ENCODE measurements around the gene LRMDA.

The LRMDA gene

DNA sequence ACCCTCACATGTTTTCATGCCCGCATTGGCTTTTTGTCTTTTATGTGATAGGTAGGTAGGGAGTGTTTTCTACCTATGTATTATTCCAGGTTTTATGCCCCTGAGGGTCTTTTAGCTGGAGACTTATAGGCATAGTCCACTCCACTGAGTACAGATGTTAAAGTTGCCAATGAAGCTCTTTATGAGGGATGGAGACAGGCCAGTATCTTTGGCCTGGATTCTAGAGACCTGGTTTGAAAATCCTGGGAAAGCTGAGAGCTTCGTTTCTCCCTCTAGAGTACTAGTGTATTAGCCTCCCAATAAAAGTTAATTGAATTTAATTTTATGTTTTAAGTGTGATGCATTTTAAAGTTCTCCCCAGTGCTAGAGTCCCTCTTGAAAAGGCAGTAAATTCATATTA is 854.1 kb downstream of the LRMDA start:
- TF ChIP-seq, protein P1, sequence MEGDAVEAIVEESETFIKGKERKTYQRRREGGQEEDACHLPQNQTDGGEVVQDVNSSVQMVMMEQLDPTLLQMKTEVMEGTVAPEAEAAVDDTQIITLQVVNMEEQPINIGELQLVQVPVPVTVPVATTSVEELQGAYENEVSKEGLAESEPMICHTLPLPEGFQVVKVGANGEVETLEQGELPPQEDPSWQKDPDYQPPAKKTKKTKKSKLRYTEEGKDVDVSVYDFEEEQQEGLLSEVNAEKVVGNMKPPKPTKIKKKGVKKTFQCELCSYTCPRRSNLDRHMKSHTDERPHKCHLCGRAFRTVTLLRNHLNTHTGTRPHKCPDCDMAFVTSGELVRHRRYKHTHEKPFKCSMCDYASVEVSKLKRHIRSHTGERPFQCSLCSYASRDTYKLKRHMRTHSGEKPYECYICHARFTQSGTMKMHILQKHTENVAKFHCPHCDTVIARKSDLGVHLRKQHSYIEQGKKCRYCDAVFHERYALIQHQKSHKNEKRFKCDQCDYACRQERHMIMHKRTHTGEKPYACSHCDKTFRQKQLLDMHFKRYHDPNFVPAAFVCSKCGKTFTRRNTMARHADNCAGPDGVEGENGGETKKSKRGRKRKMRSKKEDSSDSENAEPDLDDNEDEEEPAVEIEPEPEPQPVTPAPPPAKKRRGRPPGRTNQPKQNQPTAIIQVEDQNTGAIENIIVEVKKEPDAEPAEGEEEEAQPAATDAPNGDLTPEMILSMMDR (IDR thresholded peaks at IDR 0.05; ENCODE audit: control insufficient read depth, extremely low read depth, insufficient read depth) = no peak
- H3K4me3 ChIP-seq (ENCODE audit: low read depth, low read length) = no peak overlapping the region
- DNase-seq (ENCODE audit: low read depth) = no peak

DNA sequence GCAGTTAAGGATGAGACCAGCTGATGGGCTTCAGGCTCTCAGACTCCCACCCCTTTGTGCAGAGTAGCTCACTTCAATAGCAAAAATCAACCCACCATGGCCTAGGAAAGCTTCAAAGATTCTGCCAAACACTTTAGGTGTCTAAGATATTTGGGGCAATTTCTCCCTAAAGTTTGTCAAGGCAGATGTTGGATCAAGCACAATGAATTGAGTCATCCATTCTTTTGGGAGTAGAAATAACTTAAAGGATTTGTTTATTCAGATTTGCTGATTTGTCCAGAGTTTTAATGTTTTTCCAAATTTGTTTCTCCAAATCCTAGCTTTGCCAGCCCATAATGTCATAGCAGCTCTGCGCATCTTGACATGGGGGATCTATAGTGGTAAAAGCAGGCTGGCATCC is 855.1 kb downstream of the LRMDA start:
- no peak overlapping the region for H3K4me3 ChIP-seq (ENCODE audit: low read depth, low read length)
- TF ChIP-seq, protein P1 (IDR thresholded peaks at IDR 0.05; ENCODE audit: control insufficient read depth, extremely low read depth, insufficient read depth) = no peak
- DNase-seq (ENCODE audit: low read depth) = no peak

DNA sequence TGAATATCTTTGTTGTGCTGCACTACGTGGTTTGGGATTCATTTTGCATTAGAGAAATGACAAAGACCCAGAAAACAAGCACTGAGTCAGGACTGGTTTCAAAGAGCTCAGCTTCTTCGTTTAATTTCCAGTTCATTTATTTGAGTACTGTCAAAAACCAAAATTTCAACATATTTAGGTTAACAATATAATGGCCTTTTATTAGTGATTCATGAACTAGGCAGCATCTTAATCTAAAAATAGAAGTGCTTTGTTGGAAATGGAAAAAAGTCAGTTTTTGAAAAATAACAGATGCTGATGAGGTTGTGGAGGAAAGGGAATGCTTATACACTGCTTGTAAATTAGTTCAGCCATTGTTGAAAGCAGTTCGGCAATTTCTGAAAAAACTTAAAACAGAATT is 856.4 kb downstream of the LRMDA start:
- DNase-seq (ENCODE audit: low read depth) = no peak
- no peak overlapping the region for H3K4me3 ChIP-seq (ENCODE audit: low read depth, low read length)
- TF ChIP-seq, protein P1 (IDR thresholded peaks at IDR 0.05; ENCODE audit: control insufficient read depth, extremely low read depth, insufficient read depth) = no peak

DNA sequence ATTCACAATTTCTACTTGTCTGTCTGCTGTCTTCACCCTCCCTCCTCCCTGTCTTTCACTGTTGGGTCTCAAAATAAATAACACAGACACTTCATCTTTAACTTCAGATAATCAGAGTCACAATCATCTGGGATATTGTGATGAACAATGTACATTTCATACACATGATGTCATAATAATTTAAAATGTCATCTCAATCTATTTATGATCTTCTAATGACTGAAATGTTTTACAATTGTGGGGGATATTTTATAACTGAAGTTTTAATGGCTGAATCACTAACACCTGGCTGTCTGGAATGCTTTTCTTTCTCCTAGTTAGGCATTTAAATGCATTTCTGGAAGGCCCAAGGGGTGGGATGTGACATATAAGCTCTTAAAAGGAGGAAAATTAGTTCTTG is 859.8 kb downstream of the LRMDA start:
- TF ChIP-seq, protein P1 (IDR thresholded peaks at IDR 0.05; ENCODE audit: control insufficient read depth, extremely low read depth, insufficient read depth) = no peak
- no peak for DNase-seq (ENCODE audit: low read depth)

DNA sequence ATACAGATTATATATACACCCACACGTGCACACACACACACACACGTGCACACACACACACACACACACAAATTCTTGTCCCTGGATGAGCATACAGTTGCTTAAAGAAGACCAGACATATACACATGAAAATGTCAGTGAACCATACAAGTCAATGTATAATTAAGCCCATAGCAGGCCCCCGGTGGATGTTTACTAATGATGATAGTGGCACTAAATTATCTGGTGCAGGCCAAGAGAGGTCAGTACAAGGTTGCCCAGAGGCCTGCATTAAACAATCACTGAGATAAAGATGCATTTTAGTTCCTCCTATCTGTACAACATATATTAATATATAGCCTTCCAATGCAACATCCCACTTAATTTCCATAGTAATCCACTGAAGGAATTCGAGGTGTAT is 860.5 kb downstream of the LRMDA start:
- H3K4me3 ChIP-seq (ENCODE audit: low read depth, low read length) = no peak overlapping the region
- no peak for DNase-seq (ENCODE audit: low read depth)
- TF ChIP-seq, protein P1 (IDR thresholded peaks at IDR 0.05; ENCODE audit: control insufficient read depth, extremely low read depth, insufficient read depth) = no peak

More for the DNA sequence above, 859.8 kb downstream of the LRMDA start:
- H3K4me3 ChIP-seq (ENCODE audit: low read depth, low read length) = no peak overlapping the region

DNA sequence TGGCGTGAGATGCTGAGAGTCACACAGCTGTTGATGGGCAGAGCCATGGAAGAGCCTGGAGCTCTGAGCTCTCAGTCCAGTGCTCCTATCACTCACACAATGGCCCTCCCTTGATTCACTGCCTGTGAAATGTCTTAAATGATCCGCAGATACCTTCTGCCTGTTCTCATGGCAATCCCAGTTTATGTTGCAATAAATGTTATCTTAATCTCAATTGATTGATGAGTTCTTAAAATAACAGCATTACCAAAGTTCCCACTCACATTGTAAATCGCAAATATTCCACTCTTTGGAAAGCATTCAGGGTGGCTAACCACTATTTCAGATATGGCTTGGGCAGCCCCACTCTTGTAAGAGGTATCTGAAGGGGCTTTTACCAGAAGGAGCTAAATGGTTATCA is 865.5 kb downstream of the LRMDA start:
- TF ChIP-seq, protein P1 (IDR thresholded peaks at IDR 0.05; ENCODE audit: control insufficient read depth, extremely low read depth, insufficient read depth) = no peak
- no peak for DNase-seq (ENCODE audit: low read depth)
- H3K4me3 ChIP-seq (ENCODE audit: low read depth, low read length) = no peak overlapping the region

DNA sequence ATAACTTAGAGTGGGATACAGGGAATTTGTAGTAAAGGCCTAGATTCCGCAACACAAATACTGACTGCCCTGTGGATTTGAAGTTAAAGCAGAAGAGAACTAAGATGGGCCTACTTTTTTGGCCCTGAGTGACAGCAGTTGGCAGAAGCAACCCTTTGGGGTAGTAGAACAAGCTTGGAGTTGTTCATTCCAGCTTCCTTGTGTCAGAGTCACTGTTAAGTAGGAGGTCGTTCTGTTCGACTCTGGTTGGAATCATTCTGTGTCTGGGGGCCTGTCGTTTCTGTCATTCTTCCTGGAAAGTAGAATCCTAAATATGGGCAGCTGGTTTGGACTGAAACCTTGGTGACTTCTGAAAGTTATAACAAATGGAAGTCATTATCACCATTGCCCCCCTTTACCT is 865.9 kb downstream of the LRMDA start:
- no peak for DNase-seq (ENCODE audit: low read depth)
- TF ChIP-seq, protein P1 (IDR thresholded peaks at IDR 0.05; ENCODE audit: control insufficient read depth, extremely low read depth, insufficient read depth) = no peak

More for the DNA sequence above, 865.9 kb downstream of the LRMDA start:
- no peak overlapping the region for H3K4me3 ChIP-seq (ENCODE audit: low read depth, low read length)

All from LNCaP clone FGC (cell line).